Neural cell (in vitro differentiated cells): ENCODE data around the gene TMEM234.

Experiments used
- EZH2 ChIP-seq: fragments of 200-600, 300-800 bp; shearing (Covaris generic), sonication (generic); IDR thresholded peaks from 2 replicates; pipeline ENCODE4 v1.6.1; 2014; ENCODE audit warnings: antibody characterized with exemption, low read length, borderline replicate concordance, mild to moderate bottlenecking; ENCODE audit not compliant: insufficient read depth, poor library complexity, severe bottlenecking
- POLR2AphosphoS5 ChIP-seq: IDR thresholded peaks from 2 replicates; pipeline ENCODE4 v1.6.1; 2012
- RAD21 ChIP-seq: fragments of 450-650 bp; conservative IDR thresholded peaks from 2 replicates; pipeline ENCODE4 v1.6.1; 2014; ENCODE audit warnings: antibody characterized with exemption, mild to moderate bottlenecking, moderate library complexity
- TAF1 ChIP-seq: IDR thresholded peaks from 2 replicates; pipeline ENCODE4 v1.6.1; 2012; ENCODE audit warnings: low read depth
- TF ChIP-seq, protein P1 (sequence below): fragments of 450-650 bp; IDR thresholded peaks from 2 replicates; pipeline ENCODE4 v1.5.1; 2014; ENCODE audit warnings: antibody characterized with exemption, mild to moderate bottlenecking, moderate library complexity; ENCODE audit not compliant: poor library complexity, severe bottlenecking
- TF ChIP-seq, protein P2 (sequence below): IDR thresholded peaks from 2 replicates; pipeline ENCODE4 v1.6.1; 2012; ENCODE audit warnings: borderline replicate concordance

DNA sequence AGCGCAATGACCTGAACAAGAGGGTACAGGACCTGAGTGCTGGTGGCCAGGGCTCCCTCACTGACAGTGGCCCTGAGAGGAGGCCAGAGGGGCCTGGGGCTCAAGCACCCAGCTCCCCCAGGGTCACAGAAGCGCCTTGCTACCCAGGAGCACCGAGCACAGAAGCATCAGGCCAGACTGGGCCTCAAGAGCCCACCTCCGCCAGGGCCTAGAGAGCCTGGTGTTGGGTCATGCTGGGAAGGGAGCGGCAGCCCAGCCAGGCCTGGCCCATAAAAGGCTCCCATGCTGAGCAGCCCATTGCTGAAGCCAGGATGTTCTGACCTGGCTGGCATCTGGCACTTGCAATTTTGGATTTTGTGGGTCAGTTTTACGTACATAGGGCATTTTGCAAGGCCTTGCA lies 27.2 kb downstream of the TMEM234 start:
- TF ChIP-seq, protein P1, sequence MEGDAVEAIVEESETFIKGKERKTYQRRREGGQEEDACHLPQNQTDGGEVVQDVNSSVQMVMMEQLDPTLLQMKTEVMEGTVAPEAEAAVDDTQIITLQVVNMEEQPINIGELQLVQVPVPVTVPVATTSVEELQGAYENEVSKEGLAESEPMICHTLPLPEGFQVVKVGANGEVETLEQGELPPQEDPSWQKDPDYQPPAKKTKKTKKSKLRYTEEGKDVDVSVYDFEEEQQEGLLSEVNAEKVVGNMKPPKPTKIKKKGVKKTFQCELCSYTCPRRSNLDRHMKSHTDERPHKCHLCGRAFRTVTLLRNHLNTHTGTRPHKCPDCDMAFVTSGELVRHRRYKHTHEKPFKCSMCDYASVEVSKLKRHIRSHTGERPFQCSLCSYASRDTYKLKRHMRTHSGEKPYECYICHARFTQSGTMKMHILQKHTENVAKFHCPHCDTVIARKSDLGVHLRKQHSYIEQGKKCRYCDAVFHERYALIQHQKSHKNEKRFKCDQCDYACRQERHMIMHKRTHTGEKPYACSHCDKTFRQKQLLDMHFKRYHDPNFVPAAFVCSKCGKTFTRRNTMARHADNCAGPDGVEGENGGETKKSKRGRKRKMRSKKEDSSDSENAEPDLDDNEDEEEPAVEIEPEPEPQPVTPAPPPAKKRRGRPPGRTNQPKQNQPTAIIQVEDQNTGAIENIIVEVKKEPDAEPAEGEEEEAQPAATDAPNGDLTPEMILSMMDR = no peak
- TF ChIP-seq, protein P2, sequence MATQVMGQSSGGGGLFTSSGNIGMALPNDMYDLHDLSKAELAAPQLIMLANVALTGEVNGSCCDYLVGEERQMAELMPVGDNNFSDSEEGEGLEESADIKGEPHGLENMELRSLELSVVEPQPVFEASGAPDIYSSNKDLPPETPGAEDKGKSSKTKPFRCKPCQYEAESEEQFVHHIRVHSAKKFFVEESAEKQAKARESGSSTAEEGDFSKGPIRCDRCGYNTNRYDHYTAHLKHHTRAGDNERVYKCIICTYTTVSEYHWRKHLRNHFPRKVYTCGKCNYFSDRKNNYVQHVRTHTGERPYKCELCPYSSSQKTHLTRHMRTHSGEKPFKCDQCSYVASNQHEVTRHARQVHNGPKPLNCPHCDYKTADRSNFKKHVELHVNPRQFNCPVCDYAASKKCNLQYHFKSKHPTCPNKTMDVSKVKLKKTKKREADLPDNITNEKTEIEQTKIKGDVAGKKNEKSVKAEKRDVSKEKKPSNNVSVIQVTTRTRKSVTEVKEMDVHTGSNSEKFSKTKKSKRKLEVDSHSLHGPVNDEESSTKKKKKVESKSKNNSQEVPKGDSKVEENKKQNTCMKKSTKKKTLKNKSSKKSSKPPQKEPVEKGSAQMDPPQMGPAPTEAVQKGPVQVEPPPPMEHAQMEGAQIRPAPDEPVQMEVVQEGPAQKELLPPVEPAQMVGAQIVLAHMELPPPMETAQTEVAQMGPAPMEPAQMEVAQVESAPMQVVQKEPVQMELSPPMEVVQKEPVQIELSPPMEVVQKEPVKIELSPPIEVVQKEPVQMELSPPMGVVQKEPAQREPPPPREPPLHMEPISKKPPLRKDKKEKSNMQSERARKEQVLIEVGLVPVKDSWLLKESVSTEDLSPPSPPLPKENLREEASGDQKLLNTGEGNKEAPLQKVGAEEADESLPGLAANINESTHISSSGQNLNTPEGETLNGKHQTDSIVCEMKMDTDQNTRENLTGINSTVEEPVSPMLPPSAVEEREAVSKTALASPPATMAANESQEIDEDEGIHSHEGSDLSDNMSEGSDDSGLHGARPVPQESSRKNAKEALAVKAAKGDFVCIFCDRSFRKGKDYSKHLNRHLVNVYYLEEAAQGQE = no peak
- TF ChIP-seq TAF1 = no peak
- no peak for TF ChIP-seq EZH2
- TF ChIP-seq POLR2AphosphoS5 = no peak
- no peak for TF ChIP-seq RAD21
